Large intestine (tissue), 3 donors: ENCODE measurements around the gene SYNPR. TPM values are rescaled to one million over a fixed set of nuclear protein-coding genes. Genes with fewer than 3 reads are reported as not detected.
A peak's percentile ranks its signal among the peaks of the same experiment; 100 is the strongest.

Source experiments
- DNase-seq, 2 donors: peaks; one replicate each; pipeline versions ENCODE4 v3.0.0 to v3.0.0-alpha.2; 2013
- H3K27ac ChIP-seq: one replicate; pipeline ENCODE4 v1.5.1; 2013; ENCODE audit warnings: low read length
- H3K27me3 ChIP-seq: 2 replicates; pipeline ENCODE4 v1.6.1; 2013; ENCODE audit warnings: low read length; ENCODE audit not compliant: control insufficient read depth, insufficient read depth
- H3K36me3 ChIP-seq: 2 replicates; pipeline ENCODE4 v1.6.1; 2013; ENCODE audit warnings: low read length; ENCODE audit not compliant: control insufficient read depth, insufficient read depth
- H3K4me1 ChIP-seq: one replicate; pipeline ENCODE4 v1.6.1; 2013; ENCODE audit warnings: low read length; ENCODE audit not compliant: control insufficient read depth, insufficient read depth
- H3K4me3 ChIP-seq: one replicate; pipeline ENCODE4 v1.5.1; 2013; ENCODE audit warnings: low read length
- H3K9me3 ChIP-seq: one replicate; pipeline ENCODE4 v1.6.1; 2013; ENCODE audit warnings: mild to moderate bottlenecking, low read depth, low read length, moderate library complexity; ENCODE audit not compliant: control insufficient read depth
- WGBS: methylation state at CpG from one replicate; pipeline ENCODE4 v1.1.5; 2013; ENCODE audit warnings: low lambda C conversion rate; ENCODE audit not compliant: insufficient coverage; 5-methylcytosine and 5-hydroxymethylcytosine counted together
- polyA plus RNA-seq: library from polyadenylated mRNA; unstranded; fragments of 120-200 nt; gene quantifications from one replicate; pipeline ENCODE4 v1.2.1, GENCODE V29; 2013

SYNPR gene
- polyA plus RNA-seq, 1 donor: 0.87 TPM

DNA sequence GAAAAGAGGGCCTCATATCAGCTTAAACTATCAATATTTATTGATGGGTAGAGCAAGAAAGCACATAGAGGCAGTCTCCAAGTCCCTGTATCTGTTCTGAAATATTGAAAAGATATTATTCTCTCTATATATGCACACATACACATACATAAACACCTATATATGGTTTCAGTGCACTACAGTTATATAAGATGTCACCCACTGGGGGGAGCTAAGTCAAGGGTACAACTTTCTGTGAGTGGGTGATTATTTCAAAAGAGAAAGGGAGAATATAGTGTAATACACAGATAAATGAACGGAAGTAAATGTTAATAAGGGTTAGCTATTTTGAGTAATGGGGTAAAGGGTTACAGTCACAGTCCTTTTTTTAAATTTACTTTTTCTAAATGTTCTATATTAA is 383.1 kb downstream of the SYNPR start:
- Histone ChIP-seq H3K9me3 (no peaks in the 10 kb centered on the region), H3K4me1 (peaks cover 5% of the 10 kb centered on the region), H3K36me3 (no peaks in the 10 kb centered on the region), H3K4me3 (no peak overlapping the region), H3K27me3 (no peaks in the 10 kb centered on the region), H3K27ac (no peak overlapping the region)
- WGBS: 100% methylated on average over 1 of the region's 1 CpG
- DNase-seq: no peak

DNA sequence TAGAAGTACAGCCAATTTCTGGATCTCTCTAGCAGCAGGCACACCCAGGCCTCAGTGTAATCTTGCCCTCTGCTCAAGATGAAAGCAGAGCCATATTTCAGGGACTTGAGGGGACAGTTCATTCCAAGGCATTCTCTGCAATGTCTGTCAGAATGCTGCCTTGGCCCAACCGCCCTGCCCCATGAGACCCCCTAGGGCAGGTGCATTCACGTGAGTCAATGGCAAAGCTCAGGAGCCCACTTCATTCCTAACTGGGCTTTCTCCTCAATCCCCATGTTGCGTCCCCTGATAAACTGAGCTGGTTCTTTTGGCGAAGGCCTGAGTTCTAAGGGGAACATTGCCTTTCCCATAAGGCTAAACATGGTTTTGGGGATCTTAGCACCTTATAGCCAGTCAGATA is 383.9 kb downstream of the SYNPR start:
- WGBS: no CpG with 5 or more reads among the region's 4 CpGs
- peaks cover 5% of the 10 kb centered on the region for H3K4me1 ChIP-seq
- no peak for DNase-seq
- no peaks in the 10 kb centered on the region for H3K9me3 ChIP-seq
- H3K36me3 ChIP-seq: no peaks in the 10 kb centered on the region
- H3K27me3 ChIP-seq: no peaks in the 10 kb centered on the region
- no peak overlapping the region for H3K4me3 ChIP-seq
- H3K27ac ChIP-seq: no peak overlapping the region

GRCh38 chr3:63662500-63662899 is 384.4 kb downstream of the SYNPR start:
- peak; percentile 13 to 41 for DNase-seq
- H3K9me3 ChIP-seq: no peaks in the 10 kb centered on the region
- H3K4me1 ChIP-seq: peaks cover 5% of the 10 kb centered on the region
- H3K27ac ChIP-seq: no peak overlapping the region
- peaks cover 2% of the 10 kb centered on the region for H3K27me3 ChIP-seq
- no peaks in the 10 kb centered on the region for H3K36me3 ChIP-seq
- no peak overlapping the region for H3K4me3 ChIP-seq
